ENCODE data around the gene ELK3.

ELK3 gene

DNA sequence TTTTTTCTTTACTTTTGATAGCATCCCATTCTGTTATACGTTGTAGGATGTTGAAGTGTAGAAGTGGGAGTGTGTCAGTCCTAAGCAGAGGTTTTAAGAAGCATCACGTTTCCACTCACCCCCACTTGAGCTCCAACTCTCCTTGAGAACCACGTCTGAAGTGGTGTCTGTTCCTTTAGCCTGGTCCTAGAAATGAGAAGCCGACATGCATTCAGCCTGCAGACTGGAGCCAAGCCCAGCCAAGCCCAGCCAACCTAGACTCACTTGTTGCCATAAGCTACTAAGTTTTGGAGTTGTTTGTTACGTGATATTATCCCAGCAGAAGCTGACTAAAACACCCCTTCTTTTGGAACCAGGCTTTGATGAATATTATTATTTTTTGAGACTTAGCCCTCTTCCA lies 4.4 kb upstream of the ELK3 start:
- DNase-seq (ENCODE audit: low read depth in 2 of 2) = no peak

- DNase-seq (ENCODE audit: low read depth in 2 of 2) = no peak
These were observed 3.6 kb upstream of the ELK3 start for GRCh38 chr12:96190413-96191108.

GRCh38 chr12:96192926-96193573 lies 1.1 kb upstream of the ELK3 start:
- DNase-seq (ENCODE audit: low read depth in 2 of 2) = no peak

GRCh38 chr12:96194576-96194889 lies 358 bp downstream of the ELK3 start:
- no peak for DNase-seq (ENCODE audit: low read depth in 2 of 2)

GRCh38 chr12:96194971-96195844 lies 1.0 kb downstream of the ELK3 start:
- peak in 1 of 2 donors; percentile 65 for DNase-seq (ENCODE audit: low read depth in 2 of 2)

- no peak for DNase-seq (ENCODE audit: low read depth in 2 of 2)
These were observed 1.8 kb downstream of the ELK3 start for GRCh38 chr12:96195845-96196451.

- DNase-seq (ENCODE audit: low read depth in 2 of 2) = no peak
These were observed 2.6 kb downstream of the ELK3 start for GRCh38 chr12:96196781-96197180.

GRCh38 chr12:96197503-96198272 lies 3.5 kb downstream of the ELK3 start:
- DNase-seq (ENCODE audit: low read depth in 2 of 2) = no peak

DNA sequence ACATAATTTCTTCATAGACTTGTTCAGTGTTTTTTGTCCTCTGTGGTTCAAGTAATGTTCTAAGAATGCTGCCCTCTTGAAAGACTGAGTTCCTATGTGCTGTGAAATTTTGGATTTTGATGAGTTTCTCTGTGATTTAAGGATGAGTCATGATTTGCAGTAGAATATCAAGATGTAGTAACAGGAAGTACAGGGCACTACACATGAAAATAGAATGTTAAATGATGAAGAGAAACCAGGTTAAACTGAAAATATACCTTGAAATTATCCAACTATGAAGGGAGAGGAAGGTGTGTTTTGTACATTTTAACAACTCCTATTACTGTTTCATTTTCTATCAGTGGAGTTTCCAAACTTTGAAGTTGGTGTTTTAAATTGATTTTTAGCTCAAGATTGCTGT lies 4.8 kb downstream of the ELK3 start:
- no peak for DNase-seq (ENCODE audit: low read depth in 2 of 2)

DNA sequence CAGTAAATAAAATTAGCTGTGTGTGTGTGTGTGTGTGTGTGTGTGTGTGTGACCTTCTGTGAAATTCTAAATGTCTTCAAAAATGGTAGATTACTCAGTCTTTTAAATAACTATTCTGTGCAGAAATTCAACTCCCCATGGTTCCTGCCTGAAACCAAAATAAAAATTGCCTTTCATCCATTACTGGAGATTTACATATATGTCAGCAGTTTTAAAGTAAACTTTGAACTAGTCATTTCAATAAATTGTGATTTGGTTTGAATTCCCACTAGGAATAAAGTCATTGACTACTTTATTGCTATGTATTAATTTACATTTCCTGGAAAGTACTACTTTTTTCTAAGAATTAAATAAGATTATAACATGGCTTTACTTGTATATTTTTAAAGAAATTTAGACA lies 5.3 kb downstream of the ELK3 start:
- DNase-seq (ENCODE audit: low read depth in 2 of 2) = no peak

DNA sequence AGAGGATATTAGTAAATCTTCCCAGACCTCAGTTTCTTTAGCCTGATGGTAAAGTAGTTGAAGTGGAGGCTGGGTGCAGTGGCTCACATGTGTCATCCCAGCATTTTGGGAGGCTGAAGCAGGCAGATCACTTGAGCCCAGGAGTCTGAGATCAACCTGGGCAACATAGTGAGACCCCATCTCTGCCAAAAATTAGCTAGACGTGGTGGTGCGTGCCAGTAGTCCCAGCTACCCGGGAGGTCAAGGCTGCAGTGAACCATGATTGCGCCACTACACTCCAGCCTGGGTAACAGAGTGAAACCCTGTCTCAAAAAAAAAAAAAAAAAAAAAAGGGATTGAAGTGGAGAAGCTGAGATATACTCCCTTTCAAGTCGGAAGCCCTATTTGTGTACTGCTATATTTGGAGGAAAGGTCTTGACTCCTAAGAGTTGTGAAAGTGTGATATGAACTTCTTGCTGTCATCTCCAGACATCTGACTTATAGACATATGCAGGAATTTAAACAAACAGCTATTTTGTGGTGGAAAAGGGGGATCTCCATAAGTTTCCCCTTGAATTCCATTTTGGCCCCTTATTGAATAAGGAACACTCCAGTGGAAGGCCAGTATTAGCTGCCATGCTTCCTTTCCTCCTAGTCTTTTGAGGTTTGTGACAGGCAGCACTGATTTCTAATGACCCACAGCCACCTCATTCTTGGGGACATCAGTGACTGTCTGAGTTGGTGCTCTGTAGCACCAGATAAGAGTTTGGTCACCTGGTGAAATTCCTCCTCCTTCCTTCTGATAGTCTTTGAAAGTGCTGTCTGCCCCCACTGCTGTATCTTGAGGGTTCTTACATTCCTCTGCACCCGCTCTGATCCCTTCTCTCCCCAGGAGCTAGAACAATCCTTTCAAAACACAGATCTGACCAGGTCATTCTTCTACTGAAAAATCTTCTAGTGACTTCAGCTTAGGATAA lies 7.4 kb downstream of the ELK3 start:
- no peak for DNase-seq (ENCODE audit: low read depth in 2 of 2)

GRCh38 chr12:96204381-96204780 lies 10.2 kb downstream of the ELK3 start:
- DNase-seq (ENCODE audit: low read depth in 2 of 2) = no peak

DNA sequence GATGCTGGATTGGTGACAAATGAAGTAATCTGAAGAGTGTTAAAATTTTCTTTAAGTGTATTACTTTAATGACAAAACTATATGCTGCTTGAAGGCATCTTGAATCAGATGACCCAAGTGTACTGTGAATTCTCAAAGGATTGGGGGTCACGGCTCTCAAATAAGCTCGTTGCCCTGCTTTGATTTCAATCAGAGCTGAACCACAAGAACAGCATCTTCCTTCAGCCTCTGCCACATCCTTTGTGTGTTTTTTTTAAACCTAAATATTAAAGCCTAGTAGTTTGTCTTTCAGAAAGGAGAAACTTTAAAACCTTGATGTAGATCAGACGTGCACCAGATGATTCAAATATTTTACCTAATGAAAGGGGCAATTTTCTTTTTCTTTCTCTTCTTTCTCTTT lies 11.7 kb downstream of the ELK3 start:
- no peak for DNase-seq (ENCODE audit: low read depth in 2 of 2)

DNA sequence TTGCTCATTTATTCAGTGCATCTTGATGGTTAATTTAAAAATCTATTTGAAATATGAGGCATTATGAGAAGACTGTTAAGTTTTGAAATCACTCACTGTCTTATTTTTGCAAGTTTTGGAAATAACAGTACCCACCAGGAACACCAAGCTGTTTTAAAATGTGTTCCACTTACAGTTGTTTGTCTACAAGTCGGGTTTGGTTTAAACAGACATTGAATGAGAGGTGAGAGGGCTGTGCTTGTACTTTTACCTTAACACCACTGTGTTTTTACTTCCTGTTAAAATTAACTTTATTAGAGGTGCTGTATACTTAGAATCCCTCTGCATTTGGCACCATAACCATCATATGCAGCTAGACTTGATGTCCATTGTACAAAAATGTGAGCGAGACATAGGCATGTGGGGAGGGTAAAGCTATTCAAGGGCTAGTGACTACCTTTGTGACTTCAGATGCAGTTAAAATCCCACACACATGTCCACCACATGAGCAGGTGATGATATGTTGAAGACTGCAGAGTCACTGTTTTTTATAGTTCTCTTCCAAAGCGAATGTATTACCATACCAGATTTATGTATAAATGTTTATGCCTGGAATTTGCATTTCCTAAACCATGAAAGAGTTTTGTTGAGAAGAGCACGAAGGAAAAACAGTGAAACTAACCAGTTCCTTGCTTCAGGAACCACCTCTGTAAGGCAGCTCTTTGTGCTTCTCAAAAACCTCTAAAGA lies 12.9 kb downstream of the ELK3 start:
- DNase-seq (ENCODE audit: low read depth in 2 of 2) = no peak

DNA sequence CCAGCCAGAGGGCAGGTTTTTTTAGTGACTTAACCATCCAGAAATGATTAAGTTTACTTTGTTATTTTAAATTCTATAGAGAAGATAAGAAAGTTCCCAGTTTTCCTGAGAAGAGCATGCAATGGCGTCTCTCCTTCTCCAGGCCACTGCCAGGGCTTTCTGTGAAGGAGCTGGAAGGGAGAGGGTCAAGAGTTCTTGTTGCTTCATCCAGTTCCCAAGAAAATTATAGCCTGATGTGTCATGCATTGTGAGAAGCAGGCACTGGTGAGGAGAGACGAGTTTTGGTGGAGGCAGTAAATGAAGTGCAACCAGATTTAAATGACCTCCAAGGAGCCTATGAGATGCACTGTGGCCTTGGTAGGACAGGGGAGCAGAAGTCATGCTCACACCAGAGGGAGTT lies 14.2 kb downstream of the ELK3 start:
- DNase-seq (ENCODE audit: low read depth in 2 of 2) = no peak

- no peak for DNase-seq (ENCODE audit: low read depth in 2 of 2)
These were observed 14.8 kb downstream of the ELK3 start for GRCh38 chr12:96208801-96209549.

GRCh38 chr12:96210376-96211055 lies 16.3 kb downstream of the ELK3 start:
- DNase-seq (ENCODE audit: low read depth in 2 of 2) = no peak

DNA sequence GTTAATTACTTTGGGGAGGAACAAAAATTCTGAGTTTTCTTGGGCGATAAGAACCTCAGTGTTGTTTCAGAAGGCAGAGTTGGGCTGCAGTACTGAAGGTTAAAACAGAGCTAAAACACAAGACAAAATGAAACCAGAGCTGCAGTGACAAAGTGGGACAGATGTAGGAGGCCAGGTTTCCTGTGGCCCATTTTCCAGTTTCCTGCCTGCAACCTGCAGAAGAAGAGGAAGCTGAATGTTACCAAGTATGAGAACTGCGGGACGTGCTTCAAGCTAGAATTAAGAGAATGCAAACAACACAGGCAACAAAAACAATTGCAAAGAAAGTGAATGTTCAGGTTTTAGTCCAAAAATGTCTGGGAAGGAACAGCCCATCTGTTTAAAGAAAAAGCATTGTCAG lies 17.8 kb downstream of the ELK3 start:
- no peak for DNase-seq (ENCODE audit: low read depth in 2 of 2)
